Suprapubic skin (tissue), 3 donors: ENCODE results near the gene IMMP2L.

Experiments used
- CTCF ChIP-seq, 2 donors: fragments of 200-600 bp in 1 of 2; fragments of 450-650 bp in 1 of 2; sonication (generic) in 1 of 2; IDR thresholded peaks; one replicate each; pipeline ENCODE4 v1.5.1; 2016 to 2019; ENCODE audit warnings: antibody characterized with exemption in 2 of 2, mild to moderate bottlenecking in 1 of 2, moderate library complexity in 1 of 2
- EP300 ChIP-seq: sonication (generic); formaldehyde crosslinking; IDR thresholded peaks from one replicate; pipeline ENCODE4 v1.6.1; 2017; ENCODE audit warnings: antibody characterized with exemption
- POLR2A ChIP-seq, 2 donors: fragments of 450-650 bp; IDR thresholded peaks; one replicate each; pipeline ENCODE4 v1.6.1; 2017; ENCODE audit warnings: antibody characterized with exemption in 2 of 2, mild to moderate bottlenecking in 2 of 2, moderate library complexity in 2 of 2

- TF ChIP-seq POLR2A (IDR thresholded peaks at IDR 0.05) (no peak), CTCF (IDR thresholded peaks at IDR 0.05) (no peak), EP300 (no peak)
Observed at GRCh38 chr7:111408724-111409123, 153.6 kb downstream of the IMMP2L start.
